NCI-H1092 (cell line): ENCODE results near the gene CDPF1.

Source experiments
- DNase-seq: peaks from one replicate; lab custom pipeline; 2025; lab: John Stamatoyannopoulos, UW

CDPF1 gene, protein sequence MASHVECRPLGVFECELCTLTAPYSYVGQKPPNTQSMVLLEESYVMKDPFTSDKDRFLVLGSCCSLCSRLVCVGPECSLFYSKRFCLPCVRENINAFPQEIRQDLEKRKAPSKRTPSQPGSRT

DNA sequence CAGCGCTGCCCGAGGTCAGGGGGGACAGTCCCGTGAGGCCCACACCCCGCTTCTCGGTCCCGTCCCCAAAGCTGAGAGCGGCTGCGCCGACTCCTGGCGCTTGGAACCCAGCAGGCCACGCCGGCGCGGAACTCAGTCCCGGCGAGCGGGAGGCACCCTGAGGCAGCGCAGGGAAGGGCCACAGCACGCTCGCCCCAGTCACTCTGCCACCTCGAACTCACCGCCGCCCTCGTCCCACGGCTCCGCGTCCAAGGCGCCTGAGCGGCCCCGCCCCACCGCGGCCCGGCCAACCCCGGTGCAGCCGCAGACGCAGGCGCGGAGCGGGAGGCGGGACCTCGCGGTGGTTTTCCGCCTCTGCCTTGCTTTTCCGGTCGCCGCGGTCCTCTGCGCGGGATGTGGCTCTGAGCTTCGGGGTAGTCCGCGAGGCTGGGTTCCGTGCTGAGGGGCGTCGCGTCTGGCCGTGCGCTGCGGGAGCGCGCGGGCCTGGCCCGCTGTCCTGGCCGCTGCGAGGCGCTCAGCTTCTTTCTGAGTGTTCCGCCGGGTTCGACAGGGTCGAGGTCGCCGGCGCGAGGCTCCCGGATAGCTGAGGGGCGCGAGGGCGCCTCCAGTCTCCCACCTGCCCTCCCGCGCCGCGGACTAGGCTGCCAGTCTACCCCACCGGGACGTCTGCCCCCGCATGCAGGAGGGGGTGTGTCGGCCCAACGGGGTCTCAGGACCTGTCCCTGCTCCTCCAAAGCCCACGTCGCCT, at the start of gene CDPF1:
TSS of gene CDPF1 (minus strand) at position 259 of the 748 bp plus-strand sequence. CDS start 2,009 bp downstream, outside the sequence.
- DNase-seq = peak; percentile 22

DNA sequence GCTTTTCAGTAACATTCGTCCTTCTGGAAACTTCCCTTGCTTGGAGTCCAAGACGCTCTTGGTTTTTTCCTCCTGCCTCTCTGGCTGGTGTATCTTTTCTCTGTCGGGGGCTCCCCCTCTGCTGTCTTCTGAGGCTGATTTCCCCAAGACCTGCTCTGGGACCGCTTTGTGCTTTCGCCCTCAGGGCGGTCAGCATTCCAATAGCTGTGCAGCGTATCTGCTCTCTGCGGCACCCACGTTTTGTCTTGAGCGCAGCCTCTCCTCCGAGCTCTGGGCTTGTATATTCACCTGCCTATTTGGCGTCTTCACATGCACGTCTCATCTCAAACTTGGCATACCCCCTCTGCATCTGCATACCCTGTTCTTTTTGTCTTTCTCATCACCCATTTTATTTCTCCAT, 49.0 kb upstream of the CDPF1 start:
- no peak for DNase-seq

DNA sequence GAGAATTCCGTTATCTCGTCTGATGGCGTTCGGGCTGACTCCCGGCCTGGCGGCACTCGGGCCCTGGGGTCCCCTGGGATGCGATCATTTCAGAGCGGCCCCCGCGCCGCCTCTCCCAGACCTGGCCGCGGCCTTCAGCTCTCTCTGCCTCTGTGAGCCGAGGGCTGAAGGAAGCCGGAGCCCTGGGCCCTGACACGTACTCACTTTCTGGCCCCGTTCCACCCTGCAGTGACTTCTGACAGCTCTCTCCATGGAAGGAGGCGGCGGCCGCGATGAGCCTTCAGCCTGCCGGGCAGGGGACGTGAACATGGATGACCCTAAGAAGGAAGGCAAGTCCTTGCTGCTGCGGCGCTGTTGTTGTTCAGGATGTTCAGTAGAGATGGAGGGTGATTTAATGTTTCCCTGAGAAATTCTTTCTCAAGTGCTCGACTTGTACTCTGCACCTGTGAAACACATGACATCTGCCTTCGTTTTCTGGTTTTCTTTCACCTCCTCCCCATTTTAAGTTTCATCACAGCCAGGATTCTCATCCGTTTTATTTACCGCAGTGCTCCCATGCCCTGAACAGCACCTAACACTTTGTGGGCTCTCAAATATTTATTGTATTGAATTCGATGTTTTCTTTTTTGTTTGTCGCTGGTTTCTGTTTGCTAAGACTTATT, 47.2 kb upstream of the CDPF1 start:
- DNase-seq = no peak

DNA sequence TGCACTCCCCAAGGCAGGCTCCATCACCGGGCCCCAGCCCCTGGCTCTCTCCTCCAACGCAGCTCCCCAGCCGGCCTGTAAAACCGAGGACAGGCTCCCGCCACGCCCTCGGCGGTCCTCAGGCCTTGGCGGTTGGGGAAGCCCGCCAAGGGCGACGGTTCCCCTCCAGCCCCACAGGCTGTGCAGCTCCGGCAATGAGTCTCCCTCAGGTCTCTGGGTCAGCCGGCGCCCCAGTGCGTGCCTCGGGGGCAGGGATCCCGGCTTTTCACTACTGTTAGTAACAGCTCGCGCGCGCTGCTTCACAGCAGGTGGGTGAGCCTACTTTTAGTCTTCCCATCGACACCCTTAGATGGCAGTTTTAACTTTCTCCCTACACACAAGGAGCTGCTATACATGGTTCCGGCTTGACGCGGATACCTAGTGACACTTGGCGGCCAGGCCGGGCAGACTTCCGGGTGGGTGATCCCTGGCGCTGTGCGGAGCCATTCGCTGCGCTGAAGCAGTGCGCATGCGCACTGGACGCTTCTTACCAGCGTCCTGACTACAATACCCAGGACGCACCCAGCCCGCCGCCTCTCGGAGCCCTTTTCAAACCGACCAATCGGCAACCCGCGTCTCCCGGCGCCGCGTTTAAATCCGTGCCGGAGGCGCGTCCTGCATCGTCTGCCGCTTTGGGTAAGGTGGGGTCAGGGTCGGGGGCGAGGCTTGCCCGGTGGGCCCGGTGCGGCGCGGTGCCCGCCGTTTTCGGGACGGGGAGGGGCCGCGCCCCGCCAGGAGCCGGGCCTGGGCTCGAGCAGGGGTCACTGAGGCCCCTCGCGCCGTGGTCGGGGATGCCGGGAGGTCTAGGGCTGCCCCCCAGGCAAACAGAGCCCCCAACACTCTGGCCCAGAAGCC, 46.4 kb upstream of the CDPF1 start, which contains the start of gene GTSE1:
TSS of gene GTSE1 (plus strand) at position 614 of the 894 bp plus-strand sequence. CDS start 531 bp downstream, outside the sequence.
- DNase-seq = peak; percentile 84

DNA sequence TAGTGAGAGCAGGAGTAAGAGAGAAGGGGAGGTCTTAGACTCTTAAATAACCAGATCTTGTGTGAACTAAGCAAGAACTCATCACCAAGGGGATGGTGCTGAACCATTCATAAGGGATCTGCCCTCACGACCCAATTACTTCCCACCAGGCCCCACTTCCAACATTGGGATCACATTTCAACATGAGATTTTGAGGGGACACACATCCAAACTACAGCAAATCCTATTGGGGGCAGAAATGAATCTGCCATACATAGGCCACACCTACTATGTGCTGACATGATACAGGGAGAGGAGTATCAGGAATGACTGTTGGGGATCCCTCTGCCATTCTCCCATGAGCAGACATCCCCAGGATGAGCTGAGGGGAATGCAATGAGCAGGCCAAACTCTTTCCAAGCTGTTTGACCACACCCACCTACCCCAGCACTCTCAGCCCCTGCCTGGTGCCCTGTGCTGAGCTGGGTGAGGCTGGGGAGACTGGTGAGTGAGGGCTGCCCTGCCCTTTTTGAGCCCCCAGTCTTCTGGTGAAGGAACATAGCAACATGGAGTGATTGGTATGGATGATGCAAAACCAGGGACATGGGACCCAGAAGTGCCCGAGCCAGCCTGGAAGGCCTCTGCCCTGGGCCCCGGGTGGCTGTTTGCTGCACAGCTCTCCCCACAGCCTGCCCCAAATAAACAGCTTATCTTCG, 45.3 kb upstream of the CDPF1 start:
- DNase-seq = no peak

DNA sequence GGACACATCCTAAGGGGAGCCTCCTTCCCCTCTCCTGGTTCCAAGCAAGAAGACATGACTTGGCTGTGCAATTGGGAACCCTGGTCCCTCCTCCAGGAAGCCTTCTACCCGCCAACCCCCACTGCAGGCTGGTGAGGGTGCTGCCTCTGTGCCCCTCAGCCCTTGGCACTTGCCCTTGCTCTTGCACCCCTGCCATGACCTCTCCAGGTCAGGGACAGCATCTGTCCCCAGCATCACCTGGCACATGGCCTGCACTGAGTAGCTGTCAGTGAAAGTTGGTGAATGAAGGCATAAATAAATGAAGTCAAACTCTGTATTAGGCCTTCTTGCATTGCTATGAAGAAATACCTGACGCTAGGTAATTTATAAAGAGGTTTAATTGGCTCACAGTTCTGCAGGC, 44.7 kb upstream of the CDPF1 start:
- no peak for DNase-seq

DNA sequence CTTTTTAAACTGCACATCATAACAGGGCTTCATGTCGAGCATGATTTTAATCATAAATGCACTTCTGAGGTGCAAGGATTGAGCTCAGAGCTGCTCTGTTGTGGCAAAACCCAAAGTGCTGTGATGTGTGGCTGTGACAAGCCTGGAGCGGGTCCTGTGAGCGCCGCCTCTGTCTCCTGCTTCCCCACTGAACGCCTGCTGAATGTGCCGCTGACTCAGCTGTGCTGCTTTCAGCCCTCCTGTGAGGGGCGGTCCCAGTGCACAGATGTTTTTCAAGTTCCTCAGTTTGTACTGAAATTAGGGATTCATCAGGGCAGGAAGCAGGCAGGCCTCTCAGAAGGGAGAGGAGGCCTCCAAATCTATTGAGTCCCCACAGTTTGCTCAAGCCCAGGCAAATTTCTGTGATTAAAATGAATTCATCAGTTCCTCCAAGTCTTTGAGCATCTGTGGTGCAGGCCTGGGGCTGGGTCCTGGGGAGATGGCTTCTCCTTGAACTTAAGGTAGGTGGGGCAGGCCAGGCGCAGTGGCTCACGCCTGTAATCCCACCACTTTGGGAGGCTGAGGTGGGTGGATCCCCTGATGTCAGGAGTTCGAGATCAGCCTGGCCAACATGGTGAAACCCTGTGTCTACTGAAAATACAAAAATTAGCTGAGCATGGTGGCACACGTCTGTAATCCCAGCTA, 43.6 kb upstream of the CDPF1 start:
- no peak for DNase-seq

DNA sequence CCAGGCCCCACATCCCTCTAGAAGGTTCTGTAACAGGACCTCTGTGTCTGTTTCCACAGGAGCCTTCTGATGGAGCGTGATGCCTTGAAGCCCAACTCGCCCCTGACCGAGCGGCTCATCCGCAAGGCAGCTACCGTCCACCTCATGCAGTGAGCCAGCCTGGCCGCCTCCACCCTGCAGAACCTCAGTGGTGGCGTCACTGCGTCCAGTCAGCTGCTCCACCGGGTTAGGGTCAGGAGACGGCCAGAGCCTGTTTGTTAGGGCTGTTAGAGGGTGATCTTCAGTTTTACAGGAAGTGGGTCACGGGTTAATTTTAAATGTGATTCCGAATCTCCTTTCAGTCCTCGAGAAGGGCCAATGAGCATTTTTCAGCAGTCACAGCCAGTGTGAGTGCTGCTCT, 42.6 kb upstream of the CDPF1 start:
- no peak for DNase-seq

DNA sequence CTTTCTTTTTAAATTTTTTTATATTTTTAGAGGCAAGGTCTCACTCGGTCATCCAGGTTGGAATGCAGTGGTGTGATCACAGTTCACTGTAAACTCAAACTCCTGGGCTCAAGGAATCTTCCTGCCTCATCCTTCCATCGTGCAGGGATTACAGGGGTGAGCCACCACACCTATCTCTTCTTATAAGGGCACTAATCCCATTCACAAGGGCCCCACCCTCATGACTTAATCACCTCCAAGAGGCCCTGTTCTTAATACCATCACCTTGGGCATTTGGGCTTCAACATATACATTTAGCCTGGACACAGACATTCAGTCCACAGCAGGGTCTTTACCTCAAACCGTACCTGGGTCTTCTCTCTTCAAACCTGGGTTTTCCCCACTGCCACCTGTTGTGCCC, 42.1 kb upstream of the CDPF1 start:
- DNase-seq = no peak

DNA sequence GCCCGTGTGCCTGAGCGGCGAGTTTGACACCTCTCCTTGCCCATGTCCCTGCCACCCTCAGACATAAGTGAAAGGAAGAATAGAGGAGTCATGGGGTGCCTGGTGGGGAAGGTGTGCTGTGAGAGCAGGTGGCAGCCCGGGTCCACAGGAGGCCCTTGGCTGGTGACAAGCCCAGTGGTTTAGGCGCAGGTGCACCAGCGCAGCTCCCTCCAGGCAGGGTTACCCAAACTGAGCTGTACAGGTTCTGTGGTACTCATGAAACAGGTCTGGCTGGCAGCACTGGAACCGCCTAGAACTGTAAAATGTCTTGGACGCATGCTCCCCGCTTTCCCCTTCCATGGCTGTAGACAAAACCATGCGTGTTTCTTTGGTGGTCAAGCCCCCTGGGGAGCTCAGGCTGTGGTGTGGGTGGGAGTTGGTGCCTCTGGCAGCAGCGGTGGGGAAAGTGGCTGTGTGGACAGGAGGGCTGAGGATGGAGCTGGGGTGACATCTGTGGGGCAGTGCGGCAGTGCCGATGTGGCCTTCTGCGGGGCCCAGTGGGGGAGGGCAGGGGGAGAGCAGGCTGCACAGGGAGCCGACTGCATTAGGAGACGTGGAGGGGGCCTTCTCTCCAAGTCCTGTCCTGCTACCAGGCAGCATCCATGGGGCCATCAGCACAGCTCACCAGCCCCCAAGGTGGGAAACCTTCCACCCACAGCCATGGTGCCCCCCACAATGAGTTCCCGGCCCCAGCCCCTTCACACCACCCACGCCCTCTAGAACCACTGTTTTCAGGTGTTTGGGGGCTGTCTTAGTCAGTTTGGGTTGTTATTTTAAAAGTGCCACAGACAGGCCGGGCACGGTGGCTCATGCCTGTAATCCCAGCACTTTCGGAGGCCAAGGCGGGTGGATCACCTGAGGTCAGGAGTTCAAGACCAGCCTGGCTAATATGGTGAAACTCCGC, 41.0 kb upstream of the CDPF1 start:
- no peak for DNase-seq

DNA sequence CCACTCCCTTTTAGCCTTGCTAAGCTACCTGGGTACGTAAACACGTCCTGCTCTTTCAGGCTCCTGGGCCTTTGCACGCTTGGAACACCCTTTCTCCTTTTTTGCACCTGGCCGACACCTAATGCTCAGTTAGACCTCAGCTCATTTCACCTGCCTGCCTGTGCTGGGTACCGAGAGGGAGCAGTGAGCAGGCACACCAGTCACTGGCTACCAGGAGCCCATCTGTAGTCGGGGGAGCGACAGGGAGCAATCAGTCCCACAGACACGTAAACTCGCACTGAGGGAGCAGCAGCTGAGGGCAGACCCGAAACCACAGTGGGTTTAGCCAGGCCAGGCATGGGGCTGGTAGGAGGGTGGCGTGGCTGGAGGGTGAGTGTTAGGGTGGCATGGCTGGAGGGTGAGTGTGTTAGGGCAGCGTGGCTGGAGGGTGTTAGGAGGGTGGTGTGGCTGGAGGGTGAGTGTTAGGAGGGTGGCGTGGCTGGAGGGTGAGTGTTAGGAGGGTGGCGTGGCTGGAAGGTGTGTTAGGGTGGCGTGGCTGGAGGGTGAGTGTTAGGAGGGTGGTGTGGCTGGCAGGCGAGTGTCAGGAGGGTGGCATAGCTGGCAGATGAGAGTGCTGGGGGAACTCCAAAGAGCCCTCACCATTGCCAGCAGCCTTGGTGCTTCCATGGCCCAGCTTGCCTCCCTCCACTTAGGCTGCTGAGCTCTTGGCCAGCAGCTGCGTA, 40.2 kb upstream of the CDPF1 start:
- no peak for DNase-seq

DNA sequence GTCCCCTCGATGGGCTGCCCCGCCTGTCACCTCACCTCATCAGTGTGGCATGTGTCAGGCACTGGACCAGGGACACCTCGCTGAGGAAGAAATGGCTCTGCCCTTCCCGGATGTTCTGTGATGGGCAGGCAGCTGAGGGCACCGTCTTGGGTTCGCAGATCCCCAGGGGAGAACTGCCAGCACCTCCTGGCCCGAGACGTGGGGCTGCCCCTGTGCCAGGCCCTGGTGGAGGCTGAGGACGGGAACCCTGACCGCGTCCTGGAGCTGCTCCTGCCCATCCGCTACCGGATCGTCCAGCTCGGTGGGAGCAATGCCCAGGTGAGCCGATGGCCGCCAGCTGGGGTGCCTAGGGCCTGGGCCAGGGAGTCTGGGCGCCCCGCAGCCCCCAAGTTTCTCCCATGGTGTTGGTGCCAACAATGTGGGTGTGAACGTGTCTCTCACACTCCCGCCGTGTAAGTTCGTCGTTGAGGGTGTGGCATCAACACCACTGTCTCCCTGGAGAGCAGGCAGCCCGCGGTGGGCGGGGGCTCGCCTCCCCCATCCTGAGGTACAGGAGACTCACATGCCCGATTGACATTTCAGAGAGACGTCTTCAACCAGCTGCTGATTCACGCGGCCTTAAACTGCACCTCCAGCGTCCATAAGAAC, 39.3 kb upstream of the CDPF1 start:
- DNase-seq = no peak

DNA sequence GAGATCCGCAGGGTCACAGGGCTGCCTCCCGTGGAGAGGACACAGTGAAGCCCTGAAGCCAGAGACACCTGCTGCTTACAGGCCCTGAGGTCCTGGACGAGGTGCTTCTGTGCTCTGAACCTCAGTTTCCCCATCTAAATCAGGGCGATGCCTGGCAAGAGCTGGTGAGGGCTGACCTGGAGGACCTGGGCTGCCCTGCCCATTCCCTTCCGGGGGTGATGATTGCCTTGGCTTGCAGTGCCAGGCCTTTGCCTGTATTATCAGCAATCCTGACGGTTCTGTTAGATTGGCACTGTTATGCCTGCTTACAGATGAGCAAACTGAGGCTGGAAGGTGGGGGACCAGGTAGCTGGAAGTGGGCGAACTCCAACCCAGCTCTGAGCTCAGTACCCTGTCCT, 38.8 kb upstream of the CDPF1 start:
- no peak for DNase-seq

DNA sequence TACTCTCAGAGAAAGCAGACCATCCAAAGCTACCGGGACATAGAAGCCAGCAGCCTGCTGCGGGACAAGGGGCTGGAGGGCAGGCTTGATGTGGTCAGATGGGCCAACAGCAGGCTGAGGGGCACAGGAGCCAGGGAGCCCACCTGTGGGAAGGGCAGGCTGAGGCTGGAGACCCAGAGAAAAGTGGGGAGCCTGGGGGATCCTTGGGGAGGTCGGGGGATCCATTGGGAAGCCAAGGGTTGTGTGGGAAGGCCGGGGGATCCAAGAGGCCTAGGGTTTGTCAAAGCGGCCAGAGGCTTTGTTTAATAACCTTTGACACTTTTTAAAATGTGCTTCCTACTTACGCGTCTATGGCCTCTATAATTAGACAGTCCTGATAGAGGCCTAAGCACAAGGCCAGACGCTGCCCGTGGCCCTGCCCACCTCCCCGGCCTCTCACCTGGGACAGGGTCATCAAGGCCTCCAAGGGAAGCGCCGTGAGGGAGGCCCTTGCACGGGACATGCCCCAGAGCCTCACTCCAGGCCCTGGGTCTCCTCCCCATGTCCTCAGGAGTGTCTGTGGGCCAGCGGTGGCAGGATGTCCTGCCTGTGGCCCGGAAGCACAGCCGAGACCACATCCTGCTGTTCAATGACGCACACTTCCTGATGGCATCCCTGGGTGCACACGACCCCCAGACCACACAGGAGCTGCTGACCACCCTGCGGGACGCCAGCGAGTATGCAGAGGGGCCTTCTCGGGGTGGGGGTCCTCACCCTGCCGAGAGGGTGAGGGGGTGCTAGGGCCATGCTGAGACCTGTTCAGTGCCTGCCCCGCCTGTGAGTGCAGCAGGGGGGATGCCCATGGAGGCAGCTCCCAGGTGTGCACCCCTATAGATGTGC, 38.0 kb upstream of the CDPF1 start:
- no peak for DNase-seq

DNA sequence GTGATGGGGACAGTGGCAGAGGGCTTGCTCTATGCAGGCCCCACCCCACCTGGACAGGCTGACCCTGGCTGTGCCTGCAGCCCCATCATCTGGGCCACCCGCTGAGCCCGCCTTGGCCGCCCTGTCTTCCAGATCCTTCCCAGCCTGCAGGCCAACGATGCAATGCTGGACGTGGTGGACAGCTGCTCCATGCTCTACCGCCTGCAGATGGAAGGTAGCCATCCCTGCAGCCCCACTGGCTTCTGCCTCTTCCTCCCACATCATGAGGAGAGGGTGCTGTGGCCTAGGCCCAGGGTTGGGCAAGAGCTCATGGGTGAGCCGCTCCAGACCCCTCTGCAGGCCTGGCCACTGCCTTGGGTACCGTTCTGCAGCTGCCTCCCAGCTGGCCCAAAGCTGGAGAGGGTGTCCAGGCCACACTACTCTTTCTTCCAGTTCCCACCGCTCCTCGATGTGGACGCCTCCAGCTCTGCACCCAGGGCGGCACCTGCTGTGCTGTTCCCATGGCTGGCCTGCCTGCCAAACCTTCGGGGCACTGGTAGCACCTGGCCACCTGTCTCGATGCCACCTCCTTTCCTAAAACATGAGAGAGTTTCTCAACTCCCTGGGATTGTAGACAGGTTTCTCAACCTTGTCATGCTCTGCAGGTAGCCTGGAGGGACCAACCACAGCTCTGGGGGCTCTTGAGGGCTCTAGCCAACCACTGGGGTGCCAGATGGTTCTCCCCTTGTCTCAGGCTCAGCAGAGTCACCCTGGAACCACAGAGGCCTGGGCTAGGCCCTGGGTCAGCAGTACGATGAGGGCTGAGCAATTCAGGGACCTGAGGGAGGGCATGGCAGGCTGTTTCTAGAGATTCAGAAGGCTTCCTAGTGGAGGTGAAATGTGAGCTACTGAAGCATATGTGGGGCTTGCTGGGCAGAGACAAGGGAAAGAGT, 37.1 kb upstream of the CDPF1 start:
- no peak for DNase-seq

DNA sequence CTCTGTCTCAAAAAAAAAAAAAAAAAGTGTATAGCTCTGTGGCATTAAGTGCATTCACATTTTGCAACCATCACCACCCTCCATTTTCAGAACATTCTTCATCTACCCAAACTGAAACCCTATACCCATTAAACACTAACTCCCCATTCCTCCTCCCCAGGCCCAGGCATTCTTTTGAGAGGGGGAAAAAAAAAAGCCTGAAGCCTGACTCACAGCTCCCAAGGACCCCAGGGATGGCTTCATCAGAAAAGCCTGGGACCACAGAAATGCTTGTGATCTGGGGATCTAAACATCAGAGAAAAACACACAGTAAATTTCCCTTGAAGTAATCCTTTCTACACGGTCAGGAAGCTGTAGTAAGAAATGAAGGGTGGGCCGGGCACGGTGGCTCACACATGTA, 35.9 kb upstream of the CDPF1 start:
- DNase-seq = no peak
